Activated CD4-positive, alpha-beta memory T cell treated with anti-CD3 and anti-CD28 coated beads, Interleukin-2, amount 10 ng/mL, durations not matched to agents 7 days and 5 days (primary cell): ENCODE measurements around the gene CD79A. TPM values are rescaled to one million over a fixed set of nuclear protein-coding genes. Genes with fewer than 3 reads are reported as not detected.
"Not testable (repeated sequence)": the region's sequence is repeated elsewhere in the genome, so short reads cannot be mapped to it uniquely, and the experiment has no call there.

Experiments used
- CTCF ChIA-PET: fragments of 350-600 bp; sonication (Branson Sonifier 250); formaldehyde crosslinking; loops from one replicate; lab custom pipeline; 2021; ENCODE audit warnings: antibody characterized with exemption, inconsistent platforms; lab: Charles Lee
- POLR2A ChIA-PET: fragments of 350-600 bp; sonication (Branson Sonifier 250); formaldehyde crosslinking; loops from one replicate; lab custom pipeline; 2021; ENCODE audit warnings: antibody characterized with exemption; lab: Charles Lee
- DNase-seq: peaks from one replicate; pipeline ENCODE4 v3.0.0-alpha.2; 2020
- H3K27ac Mint-ChIP-seq: one replicate; pipeline ENCODE4 v1.8.0; 2021; ENCODE audit warnings: mild to moderate bottlenecking, mixed read lengths
- H3K27me3 Mint-ChIP-seq: one replicate; pipeline ENCODE4 v1.8.0; 2021; ENCODE audit warnings: mixed read lengths
- H3K36me3 Mint-ChIP-seq: one replicate; pipeline ENCODE4 v1.8.0; 2021; ENCODE audit warnings: low read depth, mixed read lengths
- H3K4me1 Mint-ChIP-seq: one replicate; pipeline ENCODE4 v1.8.0; 2021; ENCODE audit warnings: mixed read lengths
- H3K4me3 Mint-ChIP-seq: one replicate; pipeline ENCODE4 v1.8.0; 2021; ENCODE audit warnings: mild to moderate bottlenecking, mixed read lengths
- H3K9me3 Mint-ChIP-seq: one replicate; pipeline ENCODE4 v1.8.0; 2021; ENCODE audit warnings: mixed read lengths
- total RNA-seq, 2 experiments: library from RNA; stranded (reverse); gene quantifications; one replicate each; pipeline ENCODE4 v1.2.3, GENCODE V29; 2021

Gene CD79A
- total RNA-seq, 2 experiments from 2014 or later = 0.35 to 0.38 TPM

DNA sequence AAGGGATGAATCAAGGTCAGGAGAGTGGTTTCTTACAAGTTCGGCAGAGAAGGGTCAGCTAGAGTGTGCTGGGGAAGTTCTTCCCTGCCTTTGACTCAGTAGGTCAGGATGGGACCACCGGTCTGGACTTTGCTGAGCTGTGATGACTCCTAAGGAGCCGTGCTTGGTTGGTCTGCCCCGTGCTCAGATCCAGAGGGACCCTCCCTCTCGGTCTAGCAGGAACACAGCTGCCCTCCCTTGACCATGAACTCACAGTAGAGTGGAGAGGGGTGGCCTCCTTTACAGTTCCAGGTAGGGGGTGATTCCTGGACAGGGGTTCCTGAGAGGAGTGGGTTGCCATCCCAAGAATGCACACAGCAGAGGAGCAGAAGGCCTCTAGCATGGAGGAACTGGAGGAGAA lies 12.7 kb upstream of the CD79A start:
- H3K27ac Mint-ChIP-seq = peak overlapping the region; percentile 67
- CTCF ChIA-PET = interaction anchor here (0.7 to 1.2 kb wide), 4 partner anchors 9 to 111 kb away, joined by 3 to 5 read pairs (median 4); no protein-coding TSS in a partner anchor
- no peak overlapping the region for H3K4me3 Mint-ChIP-seq
- H3K36me3 Mint-ChIP-seq = peaks cover 72% of the 10 kb centered on the region
- H3K4me1 Mint-ChIP-seq = peaks cover 76% of the 10 kb centered on the region
- DNase-seq = no peak
- no peaks in the 10 kb centered on the region for H3K27me3 Mint-ChIP-seq
- POLR2A ChIA-PET = interaction anchor here (0.6 to 16.1 kb wide), 8 partner anchors 9 to 624 kb away, joined by 3 to 384 read pairs (median 4); partner anchors contain the start of genes ARHGEF1 and CD79A
- H3K9me3 Mint-ChIP-seq = no peaks in the 10 kb centered on the region

DNA sequence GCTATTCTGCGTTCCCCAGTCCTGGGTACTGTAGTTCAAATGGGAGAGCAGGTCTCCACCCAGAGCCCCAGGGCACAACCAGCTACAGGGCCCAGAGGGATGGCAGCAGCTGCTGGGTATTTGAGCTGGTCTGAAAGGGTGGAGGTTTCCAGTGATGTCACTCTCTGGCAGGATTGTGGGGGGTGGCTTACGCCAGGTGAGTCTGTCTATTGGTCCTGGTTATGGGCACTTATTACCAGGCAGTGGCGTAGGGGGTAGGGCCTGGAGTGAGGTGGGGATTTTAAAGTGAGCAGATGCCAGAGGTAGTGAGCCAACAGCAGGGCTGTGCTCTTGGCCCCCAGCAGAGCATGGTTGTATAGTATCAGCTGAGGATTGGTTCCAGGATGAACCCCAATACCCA lies 10.8 kb upstream of the CD79A start:
- DNase-seq = no peak
- Mint-ChIP-seq H3K27ac (peak overlapping the region; percentile 58), H3K9me3 (no peaks in the 10 kb centered on the region), H3K27me3 (no peaks in the 10 kb centered on the region), H3K36me3 (peaks cover 79% of the 10 kb centered on the region), H3K4me1 (peaks cover 88% of the 10 kb centered on the region), H3K4me3 (no peak overlapping the region)
- POLR2A ChIA-PET = interaction anchor here (0.5 to 16.1 kb wide), 4 partner anchors 13 to 29 kb away, joined by 3 to 384 read pairs (median 3); partner anchors contain the start of gene ARHGEF1
- CTCF ChIA-PET = interaction anchor here (0.7 to 1.0 kb wide), 2 partner anchors 79 to 86 kb away, joined by 3 to 5 read pairs; no protein-coding TSS in a partner anchor

DNA sequence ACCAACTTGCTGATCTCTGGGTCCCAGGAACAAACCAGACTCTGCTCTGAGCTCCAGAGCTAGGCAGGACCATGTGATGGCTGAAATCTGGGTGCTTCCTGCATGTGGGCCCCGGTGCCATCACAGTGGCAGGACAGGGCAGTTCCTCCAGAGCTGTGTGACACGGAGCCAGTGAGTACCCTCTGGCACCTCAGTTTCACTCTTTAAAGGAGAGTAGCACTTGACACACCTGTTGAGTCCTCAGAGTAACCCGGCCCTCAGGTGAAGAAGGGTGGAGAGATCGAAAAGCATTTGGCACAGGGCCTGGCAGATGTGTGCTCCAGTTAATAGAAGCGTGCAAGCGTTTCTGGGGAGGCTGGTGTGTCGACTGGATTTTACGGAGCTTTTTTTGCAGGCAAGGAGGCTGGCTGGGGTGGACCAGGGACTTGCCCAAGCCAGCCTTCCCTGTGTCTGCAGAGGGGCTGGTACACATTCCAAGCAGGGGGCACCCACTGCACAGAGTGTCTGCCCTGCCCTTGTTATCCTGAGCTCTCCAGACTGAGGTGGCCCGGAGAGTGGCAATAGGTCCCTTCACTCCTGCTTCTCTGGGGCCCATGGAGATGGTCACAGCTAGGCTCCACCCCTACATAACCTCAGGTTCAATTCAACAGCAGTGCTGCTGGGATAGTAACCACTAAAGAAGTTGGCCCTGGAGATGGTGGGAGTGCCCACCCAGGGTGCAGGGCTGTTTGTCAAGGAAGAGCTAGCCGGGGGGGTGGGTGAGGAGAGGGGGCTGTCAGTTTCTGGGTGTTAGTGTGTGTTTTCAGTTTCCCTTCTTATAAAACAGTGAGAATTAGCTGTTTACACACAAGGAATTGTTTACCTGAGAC lies 8.7 kb upstream of the CD79A start:
- H3K4me1 Mint-ChIP-seq = peaks cover 88% of the 10 kb centered on the region
- H3K27ac Mint-ChIP-seq = peak overlapping the region; percentile 93
- ChIA-PET POLR2A (interaction anchor here (0.9 to 16.1 kb wide), 4 partner anchors 6 to 73 kb away, joined by 3 to 384 read pairs (median 114); partner anchors contain the start of genes ARHGEF1 and RPS19), CTCF (interaction anchor here (0.6 to 1.3 kb wide), 3 partner anchors 8 to 82 kb away, joined by 3 to 4 read pairs (median 3); partner anchors contain the start of gene RPS19)
- no peaks in the 10 kb centered on the region for H3K27me3 Mint-ChIP-seq
- peaks cover 76% of the 10 kb centered on the region for H3K36me3 Mint-ChIP-seq
- H3K4me3 Mint-ChIP-seq = no peak overlapping the region
- DNase-seq = no peak
- no peaks in the 10 kb centered on the region for H3K9me3 Mint-ChIP-seq

DNA sequence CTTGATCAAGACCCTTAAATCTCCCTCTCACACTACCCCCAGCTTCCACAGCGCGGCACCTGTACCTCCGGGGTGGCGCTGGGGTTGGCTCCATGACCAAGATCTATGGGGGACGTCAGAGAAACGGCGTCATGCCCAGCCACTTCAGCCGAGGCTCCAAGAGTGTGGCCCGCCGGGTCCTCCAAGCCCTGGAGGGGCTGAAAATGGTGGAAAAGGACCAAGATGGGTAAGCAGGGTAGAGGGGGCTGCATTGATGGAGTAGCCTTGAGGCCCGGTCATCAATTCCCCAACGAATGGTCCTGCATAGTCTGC lies 8.1 kb upstream of the CD79A start:
- CTCF ChIA-PET = interaction anchor here (0.7 to 1.3 kb wide), 2 partner anchors 9 to 18 kb away, joined by 3 to 4 read pairs; partner anchors contain the start of gene RPS19
- Mint-ChIP-seq H3K4me1 (peaks cover 88% of the 10 kb centered on the region), H3K4me3 (no peak overlapping the region), H3K27me3 (no peaks in the 10 kb centered on the region), H3K9me3 (no peaks in the 10 kb centered on the region), H3K36me3 (peaks cover 72% of the 10 kb centered on the region), H3K27ac (peak overlapping the region; percentile 93)
- DNase-seq = no peak
- POLR2A ChIA-PET = interaction anchor here (0.9 to 16.1 kb wide), 4 partner anchors 7 to 72 kb away, joined by 3 to 384 read pairs (median 114); partner anchors contain the start of genes ARHGEF1 and RPS19

DNA sequence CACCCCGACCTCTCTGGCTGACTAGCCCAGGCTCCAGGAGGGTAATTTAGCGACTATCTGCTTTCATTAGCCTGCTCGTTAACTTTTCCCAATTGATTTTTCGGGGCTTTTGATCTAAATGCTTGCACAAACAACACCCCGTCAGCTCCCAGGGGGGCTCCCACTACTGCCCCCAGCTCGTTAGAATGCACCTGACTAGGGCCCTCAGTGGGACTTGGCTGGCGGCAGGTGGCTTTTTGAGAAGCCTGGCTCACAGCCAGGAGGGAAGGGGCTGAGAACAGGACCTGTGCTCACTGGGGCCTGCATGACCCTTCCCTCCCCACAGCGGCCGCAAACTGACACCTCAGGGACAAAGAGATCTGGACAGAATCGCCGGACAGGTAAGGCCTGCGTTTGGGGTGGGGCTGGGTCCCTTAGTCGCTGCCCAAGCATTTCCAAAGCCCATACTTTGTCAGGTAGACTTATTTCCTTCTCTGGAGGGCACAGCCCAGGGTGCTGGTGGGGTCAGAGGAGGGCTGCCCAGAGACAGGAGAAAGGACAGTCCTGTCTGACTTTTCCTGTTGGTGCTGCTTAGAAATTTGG lies 7.6 kb upstream of the CD79A start:
- Mint-ChIP-seq H3K27ac (peak overlapping the region; percentile 93), H3K4me3 (no peak overlapping the region), H3K36me3 (peaks cover 67% of the 10 kb centered on the region), H3K4me1 (peaks cover 86% of the 10 kb centered on the region), H3K9me3 (no peaks in the 10 kb centered on the region), H3K27me3 (no peaks in the 10 kb centered on the region)
- POLR2A ChIA-PET = interaction anchor here (5.0 to 16.1 kb wide), 3 partner anchors 8 to 77 kb away, joined by 34 to 384 read pairs (median 223); partner anchors contain the start of genes ARHGEF1 and RPS19
- DNase-seq = no peak
- CTCF ChIA-PET = interaction anchor here (0.7 to 7.0 kb wide), 3 partner anchors 8 to 18 kb away, joined by 3 to 82 read pairs (median 4); partner anchors contain the start of gene RPS19

DNA sequence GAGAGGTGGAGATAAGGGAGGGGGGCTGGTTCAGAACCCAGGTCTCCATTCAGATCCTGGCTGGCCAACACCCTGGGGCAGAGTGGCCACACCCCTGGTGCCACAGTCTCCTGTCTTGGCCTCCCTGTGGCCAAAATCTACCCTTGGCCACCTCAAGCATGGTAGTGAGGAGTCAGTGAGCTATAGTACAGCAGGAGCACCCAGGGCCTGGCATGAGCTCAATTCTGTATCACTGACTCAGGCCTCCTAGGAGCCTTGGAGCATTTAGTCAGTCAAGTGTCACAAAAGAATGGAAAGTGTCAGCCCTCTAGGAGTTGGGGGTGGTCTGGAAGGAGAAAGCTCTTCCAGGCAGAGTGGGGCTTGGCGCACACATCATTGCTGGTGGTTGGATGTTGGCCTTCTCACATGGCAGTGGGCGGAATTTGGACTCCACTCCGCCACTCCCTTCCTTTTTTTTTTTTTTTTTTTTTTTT lies 6.6 kb upstream of the CD79A start:
- ChIA-PET CTCF (interaction anchor here (0.8 to 7.0 kb wide), 7 partner anchors 9 to 81 kb away, joined by 3 to 95 read pairs (median 4); partner anchors contain the start of gene RPS19), POLR2A (interaction anchor here (0.8 to 16.1 kb wide), 7 partner anchors 9 to 88 kb away, joined by 3 to 384 read pairs (median 26); partner anchors contain the start of genes ARHGEF1, RABAC1 and RPS19)
- Mint-ChIP-seq H3K27ac (peak overlapping the region; percentile 93), H3K36me3 (peaks cover 59% of the 10 kb centered on the region), H3K4me3 (no peak overlapping the region), H3K4me1 (peaks cover 83% of the 10 kb centered on the region), H3K9me3 (no peaks in the 10 kb centered on the region), H3K27me3 (no peaks in the 10 kb centered on the region)
- no peak for DNase-seq

DNA sequence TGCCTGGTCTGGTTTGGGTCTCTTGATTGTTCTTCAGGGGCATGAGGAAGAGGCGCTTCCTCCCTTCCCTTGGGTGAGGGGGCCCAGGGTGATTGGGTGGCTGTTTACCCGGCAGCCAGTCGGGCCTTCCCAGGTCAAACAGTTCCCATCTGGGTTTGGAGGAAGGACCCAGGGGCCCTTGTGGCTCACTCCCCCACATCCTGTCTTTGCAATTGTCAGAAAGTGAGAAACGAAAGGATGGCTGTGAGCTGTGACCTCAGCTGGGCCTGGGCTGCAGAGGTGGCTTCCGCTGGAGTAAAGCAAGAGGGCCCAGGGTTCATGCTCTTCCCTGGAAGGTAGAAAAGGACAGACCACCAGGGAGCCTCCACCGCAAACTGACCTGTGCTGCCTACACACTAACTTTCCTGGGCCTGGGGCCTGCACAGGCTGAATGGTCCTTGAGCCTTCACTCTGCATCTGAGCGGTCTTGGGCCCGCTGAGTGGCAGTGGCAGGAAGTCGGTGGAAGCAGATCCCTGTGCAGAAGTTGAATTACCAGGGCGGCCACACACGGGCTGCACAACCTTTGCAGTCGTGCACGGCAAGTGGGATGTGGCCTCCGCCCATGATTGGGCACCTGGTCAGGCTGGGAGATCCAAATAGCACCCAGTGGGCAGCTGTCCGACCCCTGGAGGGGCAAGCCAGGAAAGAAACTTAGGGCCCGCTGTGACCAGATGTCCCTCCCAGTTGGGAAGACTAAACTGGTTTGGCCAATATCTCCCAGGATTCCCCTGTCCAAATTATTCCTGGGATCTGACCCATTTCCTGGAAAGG lies 5.3 kb upstream of the CD79A start:
- H3K27ac Mint-ChIP-seq = peak overlapping the region; percentile 93
- peak; percentile 86 for DNase-seq
- no peaks in the 10 kb centered on the region for H3K9me3 Mint-ChIP-seq
- peaks cover 88% of the 10 kb centered on the region for H3K4me1 Mint-ChIP-seq
- CTCF ChIA-PET = interaction anchor here (0.6 to 7.0 kb wide), 13 partner anchors 10 to 1681 kb away, joined by 3 to 95 read pairs (median 6); partner anchors contain the start of genes RABAC1 and RPS19
- peak overlapping the region; percentile 38 for H3K4me3 Mint-ChIP-seq
- peaks cover 52% of the 10 kb centered on the region for H3K36me3 Mint-ChIP-seq
- H3K27me3 Mint-ChIP-seq = no peaks in the 10 kb centered on the region
- POLR2A ChIA-PET = interaction anchor here (0.6 to 16.1 kb wide), 12 partner anchors 10 to 87 kb away, joined by 3 to 384 read pairs (median 7); partner anchors contain the start of genes ARHGEF1, RABAC1 and RPS19

DNA sequence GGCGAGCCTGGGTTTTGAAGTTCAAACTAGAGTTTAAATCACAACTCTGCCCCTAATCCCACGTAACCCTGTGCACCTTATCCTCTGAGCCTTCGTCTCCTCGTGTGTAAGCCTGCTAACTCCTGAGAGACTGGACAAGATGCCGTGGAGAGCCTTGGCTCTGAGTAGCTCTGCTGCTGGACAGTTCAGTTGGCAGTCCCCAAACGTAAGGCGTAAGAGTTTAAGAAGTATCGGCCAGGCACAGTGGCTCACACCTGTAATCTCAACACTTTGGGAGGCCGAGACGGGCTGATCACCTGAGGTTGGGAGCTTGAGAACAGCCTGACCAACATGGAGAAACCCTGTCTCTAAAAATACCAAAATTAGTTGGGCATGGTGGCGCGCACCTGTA lies 4.7 kb upstream of the CD79A start:
- H3K27ac Mint-ChIP-seq = peak overlapping the region; percentile 93
- no peak for DNase-seq
- no peak overlapping the region for H3K4me3 Mint-ChIP-seq
- CTCF ChIA-PET = interaction anchor here (1.1 to 7.0 kb wide), 12 partner anchors 10 to 163 kb away, joined by 3 to 95 read pairs (median 6); partner anchors contain the start of genes RABAC1 and RPS19
- H3K36me3 Mint-ChIP-seq = peaks cover 52% of the 10 kb centered on the region
- peaks cover 91% of the 10 kb centered on the region for H3K4me1 Mint-ChIP-seq
- POLR2A ChIA-PET = interaction anchor here (1.1 to 16.1 kb wide), 11 partner anchors 10 to 86 kb away, joined by 3 to 384 read pairs (median 11); partner anchors contain the start of genes ARHGEF1, RABAC1 and RPS19
- H3K27me3 Mint-ChIP-seq = no peaks in the 10 kb centered on the region
- H3K9me3 Mint-ChIP-seq = no peaks in the 10 kb centered on the region

DNA sequence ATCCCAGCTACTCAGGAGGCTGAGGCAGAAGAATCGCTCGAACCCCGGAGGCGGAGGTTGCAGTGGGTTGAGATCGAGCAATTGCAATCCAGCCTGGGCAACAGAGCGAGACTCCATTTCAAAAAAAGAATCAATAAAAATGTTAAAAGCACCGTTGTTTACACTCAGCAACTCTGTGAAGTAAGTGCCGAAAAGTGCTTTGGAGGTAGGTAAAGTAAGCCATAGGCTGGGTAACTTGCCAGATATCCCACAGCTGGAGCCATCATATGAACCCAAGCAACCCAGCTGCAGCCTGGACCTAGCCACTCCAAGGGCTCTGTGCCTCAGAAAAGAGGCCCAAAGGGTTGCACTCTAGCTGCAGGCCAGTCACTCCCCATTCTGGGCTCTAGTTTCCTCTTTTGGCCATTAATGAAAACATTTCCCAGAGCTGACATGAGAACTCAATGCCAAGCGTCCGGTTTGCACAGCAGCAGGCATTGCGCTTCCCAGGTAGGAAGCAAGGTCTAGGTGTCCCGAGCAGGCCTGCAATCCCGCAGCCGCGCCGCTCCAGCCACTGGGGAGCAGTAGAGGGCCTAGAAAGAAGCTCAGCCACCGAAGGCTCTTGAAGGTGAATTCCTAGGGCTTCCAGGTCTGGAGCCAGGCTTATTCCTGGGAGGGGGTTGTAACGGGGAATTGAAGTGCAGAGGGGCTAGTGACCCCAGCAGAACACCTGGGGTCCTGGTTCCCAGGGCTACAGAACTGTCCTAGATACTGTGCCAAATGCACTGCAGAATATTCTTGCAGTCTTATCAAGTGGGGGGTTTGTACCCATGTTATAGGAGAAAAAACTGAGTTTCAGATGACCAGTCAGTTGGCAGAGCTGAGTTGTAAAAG lies 4.1 kb upstream of the CD79A start:
- Mint-ChIP-seq H3K27me3 (no peaks in the 10 kb centered on the region), H3K27ac (peak overlapping the region; percentile 93), H3K4me1 (peaks cover 91% of the 10 kb centered on the region), H3K4me3 (no peak overlapping the region), H3K9me3 (no peaks in the 10 kb centered on the region), H3K36me3 (peaks cover 47% of the 10 kb centered on the region)
- peak; percentile 70 for DNase-seq
- ChIA-PET POLR2A (interaction anchor here (0.9 to 16.1 kb wide), 12 partner anchors 11 to 85 kb away, joined by 3 to 384 read pairs (median 8); partner anchors contain the start of genes ARHGEF1, RABAC1 and RPS19), CTCF (interaction anchor here (0.8 to 7.0 kb wide), 14 partner anchors 8 to 162 kb away, joined by 3 to 95 read pairs (median 6); partner anchors contain the start of genes RABAC1 and RPS19)

DNA sequence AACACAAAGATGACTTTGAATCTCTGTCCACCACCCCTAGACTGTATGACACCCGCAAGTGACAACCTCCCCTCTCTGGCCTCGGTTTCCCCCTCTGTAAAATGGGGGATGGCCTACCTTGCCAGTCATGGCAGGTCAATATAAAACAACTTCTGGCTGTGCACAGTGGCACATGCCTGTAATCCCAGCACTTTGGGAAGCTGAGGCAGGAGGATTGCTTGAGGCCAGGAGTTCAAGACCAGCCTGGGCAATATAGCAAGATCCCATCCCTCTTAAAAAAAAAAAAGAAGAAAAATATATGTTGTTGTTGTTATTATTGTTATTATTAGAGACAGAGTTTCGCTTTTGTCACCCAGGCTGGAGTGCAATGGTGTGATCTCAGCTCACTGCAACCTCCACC lies 1.1 kb upstream of the CD79A start:
- H3K27me3 Mint-ChIP-seq, H3K9me3 Mint-ChIP-seq, DNase-seq: not testable (repeated sequence)
- H3K36me3 Mint-ChIP-seq = peaks cover 21% of the 10 kb centered on the region
- H3K4me1 Mint-ChIP-seq = peaks cover 76% of the 10 kb centered on the region
- POLR2A ChIA-PET = interaction anchor here (1.7 to 16.1 kb wide), 4 partner anchors 11 to 69 kb away, joined by 8 to 384 read pairs (median 117); partner anchors contain the start of genes ARHGEF1 and RPS19
- peak overlapping the region; percentile 36 for H3K4me3 Mint-ChIP-seq
- CTCF ChIA-PET = interaction anchor here (0.7 to 7.0 kb wide), 5 partner anchors 10 to 81 kb away, joined by 3 to 95 read pairs (median 13); partner anchors contain the start of gene RPS19
- peak overlapping the region; percentile 96 for H3K27ac Mint-ChIP-seq
